ENCODE data around the gene EFEMP1. TPM values are rescaled to one million over a fixed set of nuclear protein-coding genes. Genes with fewer than 3 reads are reported as not detected.

EFEMP1 gene
- total and polyA plus RNA-seq, 10 of the 15 experiments (the other 5 are each of a cell fraction or from before 2014, with no cell fraction given): 0.27 to 1.2 (median 0.35) TPM; not detected in 6

GRCh38 chr2:55965276-55965675, 41.7 kb upstream of the EFEMP1 start:
- Histone ChIP-seq H3K27me3 (replicated peaks in 1 of 2; ENCODE audit: control insufficient read depth in 2 of 2, insufficient read depth in 2 of 2, low read length in 1 of 2) (no peaks in the 10 kb centered on the region), H4K20me1 (ENCODE audit: control insufficient read depth, insufficient read depth) (no peaks in the 10 kb centered on the region), H3K79me2 (ENCODE audit: control insufficient read depth, insufficient read depth, low read length) (no peaks in the 10 kb centered on the region), H3K4me2 (ENCODE audit: control insufficient read depth, insufficient read depth) (no peak overlapping the region), H3K4me3 (no peak overlapping the region), H3K9me3 (replicated peaks; ENCODE audit: control insufficient read depth, insufficient read depth, low read length) (no peaks in the 10 kb centered on the region), H2AFZ (ENCODE audit: control insufficient read depth, low read depth, low read length) (no peak overlapping the region), H3K4me1 (ENCODE audit: control insufficient read depth, insufficient read depth, low read length) (no peaks in the 10 kb centered on the region), H3K9ac (ENCODE audit: control insufficient read depth, insufficient read depth, low read length) (no peak overlapping the region), H3K27ac (ENCODE audit: control insufficient read depth, insufficient read depth) (no peak overlapping the region), H3K36me3 (ENCODE audit: control insufficient read depth in 2 of 2, insufficient read depth in 2 of 2, low read length in 1 of 2) (no peaks in the 10 kb centered on the region)
- TF ChIP-seq CREM (IDR thresholded peaks at IDR 0.05; ENCODE audit: low read depth): no peak
- TF ChIP-seq JUNB (IDR thresholded peaks at IDR 0.05): no peak
- TF ChIP-seq POLR2AphosphoS5 (IDR thresholded peaks at IDR 0.05; ENCODE audit: low read length): no peak
- TF ChIP-seq RAD21 (IDR thresholded peaks at IDR 0.05; ENCODE audit: insufficient read depth, low read depth, low read length): no peak
- TF ChIP-seq GABPA (IDR thresholded peaks at IDR 0.05; ENCODE audit: low read depth): no peak
- TF ChIP-seq RUNX3 (IDR thresholded peaks at IDR 0.05; ENCODE audit: low read length): no peak
- TF ChIP-seq EGR1 (IDR thresholded peaks at IDR 0.05; ENCODE audit: borderline replicate concordance in 1 of 2, low read depth in 2 of 2, low read length in 2 of 2): no peak
- TF ChIP-seq, protein P1, sequence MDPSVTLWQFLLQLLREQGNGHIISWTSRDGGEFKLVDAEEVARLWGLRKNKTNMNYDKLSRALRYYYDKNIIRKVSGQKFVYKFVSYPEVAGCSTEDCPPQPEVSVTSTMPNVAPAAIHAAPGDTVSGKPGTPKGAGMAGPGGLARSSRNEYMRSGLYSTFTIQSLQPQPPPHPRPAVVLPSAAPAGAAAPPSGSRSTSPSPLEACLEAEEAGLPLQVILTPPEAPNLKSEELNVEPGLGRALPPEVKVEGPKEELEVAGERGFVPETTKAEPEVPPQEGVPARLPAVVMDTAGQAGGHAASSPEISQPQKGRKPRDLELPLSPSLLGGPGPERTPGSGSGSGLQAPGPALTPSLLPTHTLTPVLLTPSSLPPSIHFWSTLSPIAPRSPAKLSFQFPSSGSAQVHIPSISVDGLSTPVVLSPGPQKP (IDR thresholded peaks at IDR 0.05; ENCODE audit: low read depth, low read length): no peak
- TF ChIP-seq, protein P2, sequence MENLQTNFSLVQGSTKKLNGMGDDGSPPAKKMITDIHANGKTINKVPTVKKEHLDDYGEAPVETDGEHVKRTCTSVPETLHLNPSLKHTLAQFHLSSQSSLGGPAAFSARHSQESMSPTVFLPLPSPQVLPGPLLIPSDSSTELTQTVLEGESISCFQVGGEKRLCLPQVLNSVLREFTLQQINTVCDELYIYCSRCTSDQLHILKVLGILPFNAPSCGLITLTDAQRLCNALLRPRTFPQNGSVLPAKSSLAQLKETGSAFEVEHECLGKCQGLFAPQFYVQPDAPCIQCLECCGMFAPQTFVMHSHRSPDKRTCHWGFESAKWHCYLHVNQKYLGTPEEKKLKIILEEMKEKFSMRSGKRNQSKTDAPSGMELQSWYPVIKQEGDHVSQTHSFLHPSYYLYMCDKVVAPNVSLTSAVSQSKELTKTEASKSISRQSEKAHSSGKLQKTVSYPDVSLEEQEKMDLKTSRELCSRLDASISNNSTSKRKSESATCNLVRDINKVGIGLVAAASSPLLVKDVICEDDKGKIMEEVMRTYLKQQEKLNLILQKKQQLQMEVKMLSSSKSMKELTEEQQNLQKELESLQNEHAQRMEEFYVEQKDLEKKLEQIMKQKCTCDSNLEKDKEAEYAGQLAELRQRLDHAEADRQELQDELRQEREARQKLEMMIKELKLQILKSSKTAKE (IDR thresholded peaks at IDR 0.05; ENCODE audit: low read depth, poor library complexity, severe bottlenecking): no peak
- TF ChIP-seq ATF3 (IDR thresholded peaks at IDR 0.05; ENCODE audit: borderline replicate concordance, extremely low read depth, low read depth, low read length): no peak
- no peak for TF ChIP-seq NR2C2 (IDR thresholded peaks at IDR 0.05; ENCODE audit: borderline replicate concordance, control insufficient read depth, insufficient read length, low read depth)
- no peak for TF ChIP-seq EED (IDR thresholded peaks at IDR 0.05; ENCODE audit: low read depth)
- BruUV-seq (replicated peaks): no TSS peak
- ChIA-PET CTCF (interaction anchor here (0.7 to 3.0 kb wide), 4 partner anchors 19 to 279 kb away, joined by 3 to 15 read pairs (median 4); no protein-coding TSS in a partner anchor), SMC1A (ENCODE audit: uncharacterized antibody, unreplicated experiment) (interaction anchor here (1.1 to 1.2 kb wide), 2 partner anchors 63 to 247 kb away, joined by 3 read pairs; no protein-coding TSS in a partner anchor), RAD21 (ENCODE audit: unreplicated experiment) (interaction anchor here (0.9 to 2.1 kb wide), 2 partner anchors 194 to 247 kb away, joined by 3 to 5 read pairs; no protein-coding TSS in a partner anchor), POLR2A (no interaction called here)
- FAIRE-seq (no peak), ATAC-seq (no peak), DNase-seq (ENCODE audit: low read depth, low spot score) (no peak)
- intact Hi-C loops (cut with micrococcal nuclease; ENCODE audit: unreplicated experiment): no loop called here
- 8% methylated on average over 2 of the region's 2 CpGs for WGBS (ENCODE audit: insufficient coverage, insufficient replicate concordance, low lambda C conversion rate, missing lambda C conversion rate)
- in situ Hi-C loops (cut with MboI): no loop called here
